Stomach (tissue), 9 donors: ENCODE data around the gene SPRR2D. TPM values are rescaled to one million over a fixed set of nuclear protein-coding genes. Genes with fewer than 3 reads are reported as not detected.
"Not testable (repeated sequence)": the region's sequence is repeated elsewhere in the genome, so short reads cannot be mapped to it uniquely, and the experiment has no call there.

Experiments used
- DNase-seq, 2 donors: peaks; one replicate each; pipeline versions ENCODE4 v3.0.0 to v3.0.0-alpha.2; 2013 to 2019
- H3K27ac ChIP-seq, 5 donors: fragments of 200-600 bp in 4 of 5; sonication (generic) in 4 of 5; one replicate each; pipeline ENCODE4 v1.5.1; 2013 to 2019; ENCODE audit warnings: mild to moderate bottlenecking in 1 of 5, moderate library complexity in 1 of 5
- H3K27me3 ChIP-seq, 3 donors: fragments of 200-600 bp; sonication (generic); one replicate each; pipeline ENCODE4 v1.5.1; 2017 to 2019; ENCODE audit warnings: mixed run types in 1 of 3
- H3K36me3 ChIP-seq, 4 donors: fragments of 200-600 bp; sonication (generic); 1 replicate in 3 of 4; 2 replicates in 1 of 4; pipeline ENCODE4 v1.5.1; 2016 to 2019
- H3K4me1 ChIP-seq, 4 donors: fragments of 200-600 bp; sonication (generic); one replicate each; pipeline ENCODE4 v1.5.1; 2016 to 2019
- H3K4me3 ChIP-seq, 4 donors: fragments of 200-600 bp; sonication (generic) in 3 of 4; one replicate each; pipeline ENCODE4 v1.5.1; 2016 to 2019; ENCODE audit warnings: mild to moderate bottlenecking in 1 of 4
- H3K9me3 ChIP-seq, 4 donors: fragments of 200-600 bp; sonication (generic); one replicate each; pipeline ENCODE4 v1.5.1; 2016 to 2019
- EP300 ChIP-seq: sonication (generic); formaldehyde crosslinking; IDR thresholded peaks from one replicate; pipeline ENCODE4 v1.6.1; 2017; ENCODE audit warnings: antibody characterized with exemption
- POLR2A ChIP-seq, 4 donors: fragments of 450-650 bp; IDR thresholded peaks; one replicate each; pipeline ENCODE4 v1.6.1; 2016; ENCODE audit warnings: antibody characterized with exemption in 4 of 4, control low read depth in 2 of 4, mild to moderate bottlenecking in 1 of 4, moderate library complexity in 1 of 4
- POLR2AphosphoS5 ChIP-seq, 3 donors: sonication (generic); formaldehyde crosslinking; IDR thresholded peaks; one replicate each; pipeline ENCODE4 v1.6.1; 2016; ENCODE audit warnings: antibody characterized with exemption in 3 of 3
- WGBS, 5 donors: extraction: QIAGEN DNeasy Blood & Tissue Kit in 3 of 5; methylation state at CpG; one replicate each; pipeline versions ENCODE4 v1.1.5 to v1.1.7; 2013 to 2018; 5-methylcytosine and 5-hydroxymethylcytosine counted together
- intact Hi-C: fragments of 100-400 bp; cut with DNase I; formaldehyde crosslinking; loops from one replicate; pipeline ENCODE4 v1.15.1; 2023; ENCODE audit warnings: low total_unique reads
- polyA plus RNA-seq, 3 donors: library from polyadenylated mRNA; stranded (reverse); fragments of 200-250 nt; gene quantifications; one replicate each; pipeline ENCODE4 v1.2.3, GENCODE V29; 2013
- total RNA-seq, 5 donors: library from RNA; depleted of rRNA; stranded (reverse); fragments of >200 nt; gene quantifications; one replicate each; pipeline versions ENCODE4 v1.1.0 to v1.2.3, GENCODE V29; 2014 to 2016
- TF ChIP-seq, protein P1 (sequence below), 7 experiments: fragments of 450-650 bp in 4 of 7; fragments of 200-600 bp in 3 of 7; sonication (generic) in 3 of 7; IDR thresholded peaks; one replicate each; pipeline ENCODE4 v1.5.1; 2016 to 2019; ENCODE audit warnings: antibody characterized with exemption in 7 of 7, control low read depth in 2 of 7, mild to moderate bottlenecking in 1 of 7
- donor health status: healthy with polysubstance abuse.
- donor health status: Bipolar disorder and iron deficiency.
- donor health status: healthy.

SPRR2D gene
- total and polyA plus RNA-seq, 8 donors = 68.2 TPM; not detected in 7

DNA sequence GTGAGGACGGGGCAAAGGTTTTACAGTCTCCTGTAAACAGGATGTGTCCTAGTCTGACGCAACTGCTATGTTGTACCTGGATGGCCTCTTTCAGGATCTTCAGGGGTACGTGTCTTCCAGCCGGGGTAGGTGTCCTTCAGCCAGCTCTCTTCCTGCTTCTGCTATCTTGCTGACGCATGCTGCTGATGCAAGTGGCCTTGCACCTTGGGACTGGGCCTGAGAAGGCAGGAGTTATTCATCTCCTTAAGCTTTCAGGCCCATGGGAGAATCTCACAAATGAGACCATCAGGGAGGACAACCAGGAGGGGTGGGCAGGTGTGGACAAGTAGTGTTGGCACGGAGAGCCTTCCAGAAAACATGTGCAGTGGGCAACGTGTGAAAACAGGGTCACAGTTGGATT lies 17.8 kb downstream of the SPRR2D start:
- 83 to 90% (median 88%) methylated on average over 7 of the region's 7 CpGs for WGBS, 5 donors
- H3K4me1 ChIP-seq = no peaks in the 10 kb centered on the region
- H3K27me3 ChIP-seq = peaks cover 0 to 4% (median 0%) of the 10 kb centered on the region in 3 donors
- no peak overlapping the region for H3K4me3 ChIP-seq
- H3K9me3 ChIP-seq = no peaks in the 10 kb centered on the region
- no peak overlapping the region for H3K27ac ChIP-seq
- DNase-seq = no peak
- no peak for TF ChIP-seq EP300
- TF ChIP-seq, protein P1, sequence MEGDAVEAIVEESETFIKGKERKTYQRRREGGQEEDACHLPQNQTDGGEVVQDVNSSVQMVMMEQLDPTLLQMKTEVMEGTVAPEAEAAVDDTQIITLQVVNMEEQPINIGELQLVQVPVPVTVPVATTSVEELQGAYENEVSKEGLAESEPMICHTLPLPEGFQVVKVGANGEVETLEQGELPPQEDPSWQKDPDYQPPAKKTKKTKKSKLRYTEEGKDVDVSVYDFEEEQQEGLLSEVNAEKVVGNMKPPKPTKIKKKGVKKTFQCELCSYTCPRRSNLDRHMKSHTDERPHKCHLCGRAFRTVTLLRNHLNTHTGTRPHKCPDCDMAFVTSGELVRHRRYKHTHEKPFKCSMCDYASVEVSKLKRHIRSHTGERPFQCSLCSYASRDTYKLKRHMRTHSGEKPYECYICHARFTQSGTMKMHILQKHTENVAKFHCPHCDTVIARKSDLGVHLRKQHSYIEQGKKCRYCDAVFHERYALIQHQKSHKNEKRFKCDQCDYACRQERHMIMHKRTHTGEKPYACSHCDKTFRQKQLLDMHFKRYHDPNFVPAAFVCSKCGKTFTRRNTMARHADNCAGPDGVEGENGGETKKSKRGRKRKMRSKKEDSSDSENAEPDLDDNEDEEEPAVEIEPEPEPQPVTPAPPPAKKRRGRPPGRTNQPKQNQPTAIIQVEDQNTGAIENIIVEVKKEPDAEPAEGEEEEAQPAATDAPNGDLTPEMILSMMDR (IDR thresholded peaks at IDR 0.05) = no peak
- TF ChIP-seq POLR2A (IDR thresholded peaks at IDR 0.05) = no peak
- no peak for TF ChIP-seq POLR2AphosphoS5 (IDR thresholded peaks at IDR 0.05)
- H3K36me3 ChIP-seq = no peaks in the 10 kb centered on the region
- intact Hi-C loops = no loop called here

DNA sequence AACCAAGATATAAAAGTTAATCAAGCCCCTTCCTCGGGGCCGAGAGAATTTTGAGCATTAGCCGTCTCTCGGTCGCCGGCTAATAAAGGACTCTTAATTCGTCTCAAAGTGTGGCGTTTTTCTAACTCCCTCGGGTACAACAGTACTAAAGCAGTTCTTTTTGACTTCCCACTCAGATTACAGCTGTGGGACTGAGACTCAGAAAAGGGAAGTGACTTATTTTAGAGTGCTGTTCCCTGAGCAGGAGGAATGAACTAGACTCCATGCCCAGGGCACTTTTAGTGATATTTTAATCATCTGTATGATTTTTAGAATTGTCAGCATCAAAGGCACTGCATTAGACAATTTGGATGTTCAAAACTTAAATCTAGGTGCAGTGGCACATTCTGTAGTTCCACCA lies 18.6 kb downstream of the SPRR2D start:
- H3K36me3 ChIP-seq, H3K27me3 ChIP-seq, DNase-seq, H3K9me3 ChIP-seq, intact Hi-C loops, H3K4me1 ChIP-seq, H3K27ac ChIP-seq, H3K4me3 ChIP-seq: not testable (repeated sequence)
- WGBS, 5 donors = 32 to 55% (median 44%) methylated on average over 9 of the region's 9 CpGs

DNA sequence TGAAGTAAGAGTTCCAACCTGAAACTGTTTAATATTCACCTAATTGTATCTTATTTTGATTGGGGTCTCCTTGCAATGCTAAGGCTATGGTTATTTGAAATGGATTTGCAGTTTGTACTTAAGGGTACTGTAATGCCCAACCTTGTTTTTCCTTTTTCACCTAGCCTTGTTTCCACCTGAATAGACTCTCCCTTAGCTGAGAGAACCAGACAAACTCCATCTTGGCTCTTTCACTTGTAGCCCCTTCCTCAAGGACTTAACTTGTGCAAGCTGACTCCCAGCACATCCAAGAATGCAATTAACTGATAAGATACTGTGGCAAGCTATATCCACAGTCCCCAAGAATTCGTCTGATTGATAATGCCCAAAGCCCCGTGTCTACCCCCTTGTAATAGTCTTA lies 19.1 kb downstream of the SPRR2D start:
- H3K4me3 ChIP-seq, H3K36me3 ChIP-seq, intact Hi-C loops, H3K4me1 ChIP-seq, H3K9me3 ChIP-seq, H3K27ac ChIP-seq, H3K27me3 ChIP-seq, DNase-seq: not testable (repeated sequence)
- WGBS, 5 donors = 11 to 17% (median 13%) methylated on average over 2 of the region's 2 CpGs

DNA sequence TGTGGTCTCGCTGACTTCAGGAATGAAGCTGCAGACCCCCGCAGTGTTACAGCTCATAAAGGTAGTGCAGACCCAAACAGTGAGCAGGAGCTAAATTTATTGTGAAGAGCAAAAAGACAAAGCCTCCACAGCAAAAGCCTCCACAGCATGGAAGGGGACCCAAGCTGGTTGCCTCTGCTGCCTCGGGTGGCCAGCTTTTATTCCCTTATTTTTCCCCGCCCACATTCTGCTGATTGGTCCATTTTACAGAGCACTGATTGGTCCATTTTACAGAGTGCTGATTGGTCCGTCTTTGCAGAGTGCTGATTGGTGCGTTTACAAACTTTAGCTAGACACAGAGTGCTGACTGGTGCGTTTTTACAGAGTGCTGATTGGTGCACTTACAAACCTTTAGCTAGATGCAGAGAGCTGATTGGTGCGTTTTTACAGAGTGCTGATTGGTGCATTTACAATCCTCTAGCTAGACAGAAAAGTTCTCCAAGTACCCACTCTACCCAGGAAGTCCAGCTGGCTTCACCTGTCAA lies 29.6 kb downstream of the SPRR2D start:
- H3K4me1 ChIP-seq, H3K27ac ChIP-seq, DNase-seq, intact Hi-C loops, H3K9me3 ChIP-seq, H3K4me3 ChIP-seq, H3K36me3 ChIP-seq, H3K27me3 ChIP-seq: not testable (repeated sequence)
- 80 to 85% (median 85%) methylated on average over 8 of the region's 8 CpGs for WGBS, 5 donors

DNA sequence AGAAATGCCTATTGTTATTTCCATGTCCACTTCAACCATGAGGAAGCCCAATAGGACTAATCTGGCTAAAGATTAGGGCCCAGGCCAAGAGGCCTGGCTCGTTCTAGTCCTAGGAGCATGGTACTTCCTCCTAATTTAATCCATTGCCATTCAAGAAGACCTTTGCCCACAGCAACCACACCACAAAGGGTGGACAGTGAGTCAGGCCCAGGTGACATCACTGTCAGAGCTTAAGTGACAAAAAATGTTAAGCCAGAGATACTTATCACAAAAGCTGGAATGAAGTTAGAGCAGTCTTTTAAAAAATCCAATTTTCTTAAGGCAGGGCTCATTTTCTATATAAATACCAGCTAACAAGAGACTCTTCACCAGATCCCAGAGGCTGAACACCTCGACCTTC lies 39.5 kb downstream of the SPRR2D start, which contains the start of gene SPRR3:
Gene SPRR3, plus strand, starts transcription at position 368 of the 400 bp plus-strand sequence. CDS start 1,272 bp downstream, outside the sequence.
- DNase-seq = no peak
- H3K4me1 ChIP-seq = no peaks in the 10 kb centered on the region
- H3K4me3 ChIP-seq = no peak within 1 kb of the TSS
- H3K9me3 ChIP-seq = no peaks in the 10 kb centered on the region
- intact Hi-C loops = no loop called here
- H3K27me3 ChIP-seq = no peaks in the 10 kb centered on the region
- no peaks in the 10 kb centered on the region for H3K36me3 ChIP-seq
- WGBS, 5 donors = 63 to 69% (median 64%) methylated on average over 2 of the region's 2 CpGs
- no peak within 1 kb of the TSS for H3K27ac ChIP-seq
- TF ChIP-seq EP300 (no peak), POLR2AphosphoS5 (IDR thresholded peaks at IDR 0.05) (no peak), POLR2A (IDR thresholded peaks at IDR 0.05) (no peak)
- TF ChIP-seq, protein P1 (IDR thresholded peaks at IDR 0.05) = no peak

DNA sequence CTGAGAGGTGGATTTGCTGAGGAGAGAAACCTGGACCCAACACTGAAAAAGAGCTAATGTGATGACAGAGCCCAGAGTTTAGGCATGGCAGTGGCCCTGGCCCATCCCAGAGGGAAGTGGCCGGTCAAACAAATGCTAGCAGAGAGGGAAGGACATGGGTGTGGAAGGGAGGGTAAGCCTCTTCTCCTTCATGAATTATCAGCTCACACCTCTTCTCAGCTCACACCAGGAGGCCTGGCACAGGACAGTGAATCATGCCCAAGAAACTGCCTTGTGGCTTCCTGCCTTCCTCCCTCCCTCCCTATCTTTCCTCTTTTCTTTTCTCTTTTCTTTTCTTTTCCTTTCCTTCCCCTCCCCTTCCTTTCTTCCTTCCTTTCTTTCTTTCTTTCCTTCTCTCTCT lies 40.6 kb downstream of the SPRR2D start:
- H3K27ac ChIP-seq = no peak overlapping the region
- H3K4me1 ChIP-seq = no peaks in the 10 kb centered on the region
- TF ChIP-seq, protein P1 (IDR thresholded peaks at IDR 0.05) = no peak
- TF ChIP-seq POLR2A (IDR thresholded peaks at IDR 0.05) (no peak), POLR2AphosphoS5 (IDR thresholded peaks at IDR 0.05) (no peak), EP300 (no peak)
- H3K9me3 ChIP-seq = peaks cover 0 to 4% (median 0%) of the 10 kb centered on the region in 4 donors
- WGBS, 5 donors = 80 to 100% (median 100%) methylated on average over 1 of the region's 1 CpG
- intact Hi-C loops = no loop called here
- no peak for DNase-seq
- no peak overlapping the region for H3K4me3 ChIP-seq
- no peaks in the 10 kb centered on the region for H3K27me3 ChIP-seq
- no peaks in the 10 kb centered on the region for H3K36me3 ChIP-seq
